ENCODE results near the gene MCTP1. TPM values are rescaled to one million over a fixed set of nuclear protein-coding genes. Genes with fewer than 3 reads are reported as not detected.

MCTP1 gene
- total RNA-seq, 4 donors from 2014 or later, result 44.7 to 88.7 (median 74.3) TPM

DNA sequence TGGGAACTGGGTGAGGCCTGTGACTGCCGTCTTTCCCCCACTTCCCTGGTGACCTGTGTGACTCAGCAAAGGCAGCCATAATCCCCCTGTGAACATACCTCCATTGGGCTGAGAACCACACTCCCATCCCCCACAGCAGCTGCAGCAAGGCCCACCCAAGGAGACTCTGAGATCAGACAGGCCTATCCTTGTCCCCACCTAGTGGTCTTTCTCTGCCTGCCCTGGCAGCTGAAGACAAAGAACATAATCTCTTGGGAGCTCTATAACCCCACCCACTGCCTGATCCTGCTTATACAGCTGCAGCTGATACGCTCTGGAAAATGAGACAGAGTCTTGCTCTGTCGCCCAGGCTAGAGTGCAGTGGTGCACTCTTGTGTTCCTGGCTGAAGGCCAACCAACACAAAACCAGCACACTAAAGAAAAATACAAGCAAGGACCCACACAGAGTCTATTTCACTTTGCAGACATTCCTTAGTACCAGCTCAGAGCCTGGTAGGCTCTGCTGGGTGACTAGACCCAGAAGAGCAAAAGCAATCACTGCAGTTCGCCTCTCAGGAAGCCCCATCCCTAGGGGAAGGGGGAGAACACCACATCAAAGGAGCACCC is 106.7 kb downstream of the MCTP1 start:
- TF ChIP-seq, protein P1, sequence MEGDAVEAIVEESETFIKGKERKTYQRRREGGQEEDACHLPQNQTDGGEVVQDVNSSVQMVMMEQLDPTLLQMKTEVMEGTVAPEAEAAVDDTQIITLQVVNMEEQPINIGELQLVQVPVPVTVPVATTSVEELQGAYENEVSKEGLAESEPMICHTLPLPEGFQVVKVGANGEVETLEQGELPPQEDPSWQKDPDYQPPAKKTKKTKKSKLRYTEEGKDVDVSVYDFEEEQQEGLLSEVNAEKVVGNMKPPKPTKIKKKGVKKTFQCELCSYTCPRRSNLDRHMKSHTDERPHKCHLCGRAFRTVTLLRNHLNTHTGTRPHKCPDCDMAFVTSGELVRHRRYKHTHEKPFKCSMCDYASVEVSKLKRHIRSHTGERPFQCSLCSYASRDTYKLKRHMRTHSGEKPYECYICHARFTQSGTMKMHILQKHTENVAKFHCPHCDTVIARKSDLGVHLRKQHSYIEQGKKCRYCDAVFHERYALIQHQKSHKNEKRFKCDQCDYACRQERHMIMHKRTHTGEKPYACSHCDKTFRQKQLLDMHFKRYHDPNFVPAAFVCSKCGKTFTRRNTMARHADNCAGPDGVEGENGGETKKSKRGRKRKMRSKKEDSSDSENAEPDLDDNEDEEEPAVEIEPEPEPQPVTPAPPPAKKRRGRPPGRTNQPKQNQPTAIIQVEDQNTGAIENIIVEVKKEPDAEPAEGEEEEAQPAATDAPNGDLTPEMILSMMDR (IDR thresholded peaks at IDR 0.05; ENCODE audit: low read depth), result no peak

GRCh38 chr5:95177456-95177855 is 107.4 kb downstream of the MCTP1 start:
- TF ChIP-seq, protein P1 (IDR thresholded peaks at IDR 0.05; ENCODE audit: low read depth), result no peak

- TF ChIP-seq, protein P1 (IDR thresholded peaks at IDR 0.05; ENCODE audit: low read depth), result no peak
Measured at GRCh38 chr5:95175106-95175505, 109.8 kb downstream of the MCTP1 start.

DNA sequence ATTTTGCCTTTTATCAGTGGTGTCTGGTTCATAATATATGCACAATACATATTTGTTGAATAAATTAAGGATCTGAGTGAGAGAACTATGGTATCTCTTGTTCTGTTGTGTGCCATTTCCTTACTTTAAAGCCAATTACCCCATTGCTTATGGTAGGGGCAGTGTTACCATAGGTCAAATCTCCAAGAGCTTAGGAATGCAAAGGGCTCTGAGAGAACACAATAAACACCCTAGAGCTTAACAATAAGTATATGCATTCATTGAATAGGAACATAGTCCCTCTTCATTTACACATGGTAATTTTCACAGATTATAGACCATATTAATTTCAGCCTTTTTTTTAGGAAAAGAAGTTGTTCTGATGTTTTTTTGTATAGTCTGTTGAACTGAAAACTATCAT is 112.2 kb downstream of the MCTP1 start:
- TF ChIP-seq, protein P1 (IDR thresholded peaks at IDR 0.05; ENCODE audit: low read depth), result no peak

DNA sequence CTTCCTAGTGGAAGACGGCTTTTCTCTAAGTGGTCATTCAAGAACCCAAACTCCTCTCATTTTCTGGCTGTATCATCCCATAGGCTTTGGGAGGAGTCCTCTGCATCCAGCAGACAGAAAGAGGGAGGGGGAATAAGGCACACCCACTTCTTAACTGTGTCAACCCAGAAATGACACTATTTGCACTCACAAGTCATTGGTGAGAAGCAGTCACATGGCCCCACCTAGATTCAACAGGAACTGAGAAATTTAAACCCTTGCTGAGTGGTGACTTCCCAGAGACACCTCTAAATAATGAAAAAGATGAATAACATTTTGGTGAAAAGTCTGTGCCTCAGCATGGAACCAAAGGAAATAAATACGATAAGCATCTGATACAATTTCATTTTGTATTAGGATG is 120.0 kb downstream of the MCTP1 start:
- TF ChIP-seq, protein P1 (IDR thresholded peaks at IDR 0.05; ENCODE audit: low read depth), result no peak

DNA sequence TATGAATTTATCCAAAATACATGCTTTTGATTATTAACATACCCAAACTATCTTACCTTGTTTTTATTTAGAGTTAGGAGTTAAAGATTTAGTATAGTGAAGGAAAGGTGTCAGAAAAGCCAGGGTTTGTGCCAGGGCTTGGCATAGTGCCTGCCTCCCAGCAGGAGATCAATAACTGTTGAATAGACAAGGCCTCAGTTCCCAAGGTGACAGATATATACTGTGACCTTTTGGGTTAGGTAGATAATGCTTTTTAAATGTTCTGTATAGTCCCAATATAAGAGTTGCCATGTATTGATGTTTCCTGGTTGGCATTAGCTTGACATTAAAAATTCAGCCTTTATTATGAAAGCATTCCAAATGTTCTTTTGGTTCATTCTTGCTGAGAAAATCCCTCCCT is 121.8 kb downstream of the MCTP1 start:
- TF ChIP-seq, protein P1 (IDR thresholded peaks at IDR 0.05; ENCODE audit: low read depth), result no peak

DNA sequence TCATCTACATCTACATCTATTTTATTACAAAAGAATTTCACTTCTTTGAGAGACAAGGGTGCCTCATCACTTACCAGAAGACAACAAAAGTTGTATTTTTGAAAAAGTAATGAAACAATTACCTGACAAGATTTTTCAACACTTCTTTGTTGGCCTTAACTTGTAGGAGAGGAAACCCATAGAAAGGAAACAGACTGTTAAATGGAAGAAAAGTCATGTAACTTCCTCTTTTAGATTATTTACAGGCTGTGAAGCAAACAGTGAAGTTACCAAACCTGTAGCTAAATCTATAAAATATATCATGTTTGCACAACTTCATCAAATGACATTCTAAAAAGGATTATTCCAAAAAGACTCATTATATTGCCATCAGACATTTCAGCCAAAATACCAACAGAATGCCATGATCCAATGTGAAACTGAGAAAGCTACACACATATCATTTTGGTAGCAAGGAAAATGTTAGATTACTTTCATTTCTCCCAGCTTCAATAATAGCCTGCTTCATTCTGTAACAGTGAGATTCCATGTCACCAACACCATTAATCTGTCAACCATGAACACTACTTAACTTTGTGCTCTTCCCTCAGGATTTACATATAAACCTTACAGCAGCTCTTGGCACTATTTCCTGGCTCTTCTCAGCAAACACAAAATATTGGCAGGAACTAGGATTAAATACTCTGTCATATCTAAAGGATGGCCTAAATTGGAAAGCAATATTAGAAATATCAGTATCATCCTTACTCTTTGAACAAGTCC is 122.5 kb downstream of the MCTP1 start:
- TF ChIP-seq, protein P1 (IDR thresholded peaks at IDR 0.05; ENCODE audit: low read depth), result no peak
